Lung microvascular endothelial cell (primary cell): ENCODE data around the gene APOA1. TPM values are rescaled to one million over a fixed set of nuclear protein-coding genes. Genes with fewer than 3 reads are reported as not detected.

Experiments
- DNase-seq, 2 donors: peaks; one replicate each; pipeline versions ENCODE4 v3.0.0 to v3.0.0-alpha.2; 2010; ENCODE audit warnings: low read depth in 2 of 2
- total RNA-seq: library from RNA; depleted of rRNA; stranded (reverse); fragments of >200 nt; gene quantifications from 2 replicates; pipeline ENCODE4 v1.2.1, GENCODE V29; 2014

Gene APOA1
- total RNA-seq, 1 donor from 2014 or later = under 0.01 TPM

GRCh38 chr11:116859175-116859574, 21.8 kb upstream of the APOA1 start:
- no peak for DNase-seq

- DNase-seq = no peak
These were observed 20.5 kb upstream of the APOA1 start for GRCh38 chr11:116857936-116858335.

- DNase-seq = no peak
These were observed 19.9 kb upstream of the APOA1 start for GRCh38 chr11:116857316-116857715.

GRCh38 chr11:116856423-116856822, 19.0 kb upstream of the APOA1 start:
- DNase-seq = no peak

- no peak for DNase-seq
These were observed 18.0 kb upstream of the APOA1 start for GRCh38 chr11:116855413-116855812.

GRCh38 chr11:116853461-116854073, 16.1 kb upstream of the APOA1 start:
- peak; percentile 71 to 88 for DNase-seq

GRCh38 chr11:116852261-116853031, 15.0 kb upstream of the APOA1 start:
- DNase-seq = peak in 1 of 2 donors; percentile 49

- no peak for DNase-seq
These were observed 14.2 kb upstream of the APOA1 start for GRCh38 chr11:116851626-116852025.

GRCh38 chr11:116849486-116849885, 12.1 kb upstream of the APOA1 start:
- no peak for DNase-seq

GRCh38 chr11:116849060-116849459, 11.6 kb upstream of the APOA1 start:
- DNase-seq = no peak

GRCh38 chr11:116847612-116848011, 10.2 kb upstream of the APOA1 start:
- no peak for DNase-seq

- no peak for DNase-seq
These were observed 7.3 kb upstream of the APOA1 start for GRCh38 chr11:116844722-116845121.

- DNase-seq = no peak
These were observed 6.2 kb upstream of the APOA1 start for GRCh38 chr11:116843661-116844060.

GRCh38 chr11:116842909-116843308, 5.5 kb upstream of the APOA1 start:
- DNase-seq = no peak

- no peak for DNase-seq
These were observed 4.7 kb upstream of the APOA1 start for GRCh38 chr11:116842117-116842516.

GRCh38 chr11:116840746-116841296, 3.4 kb upstream of the APOA1 start:
- DNase-seq = no peak

- no peak for DNase-seq
These were observed 2.9 kb upstream of the APOA1 start for GRCh38 chr11:116840224-116840745.

GRCh38 chr11:116838321-116839084, 1.1 kb upstream of the APOA1 start:
- no peak for DNase-seq

- DNase-seq = no peak
These were observed 810 bp downstream of the APOA1 start for GRCh38 chr11:116836632-116836991.

- DNase-seq = peak; percentile 68 to 94
These were observed 1.4 kb downstream of the APOA1 start for GRCh38 chr11:116835791-116836631.
